GM12865 (cell line): ENCODE data around the gene PSORS1C2.
"Not testable (repeated sequence)": the region's sequence is repeated elsewhere in the genome, so short reads cannot be mapped to it uniquely, and the experiment has no call there.

ENCODE experiments used
- DNase-seq: peaks from one replicate; pipeline ENCODE4 v3.0.0; 2010; ENCODE audit warnings: low read depth
- H3K4me3 ChIP-seq: 2 replicates; pipeline ENCODE4 v1.5.1; 2011; ENCODE audit warnings: mild to moderate bottlenecking, low read depth, low read length, control low read depth
- TF ChIP-seq, protein P1 (sequence below): IDR thresholded peaks from 2 replicates; pipeline ENCODE4 v1.5.1; 2011; ENCODE audit warnings: low read length, control low read depth, low read depth, inconsistent platforms; ENCODE audit not compliant: insufficient read depth; ENCODE audit errors: missing control alignments

Gene PSORS1C2

DNA sequence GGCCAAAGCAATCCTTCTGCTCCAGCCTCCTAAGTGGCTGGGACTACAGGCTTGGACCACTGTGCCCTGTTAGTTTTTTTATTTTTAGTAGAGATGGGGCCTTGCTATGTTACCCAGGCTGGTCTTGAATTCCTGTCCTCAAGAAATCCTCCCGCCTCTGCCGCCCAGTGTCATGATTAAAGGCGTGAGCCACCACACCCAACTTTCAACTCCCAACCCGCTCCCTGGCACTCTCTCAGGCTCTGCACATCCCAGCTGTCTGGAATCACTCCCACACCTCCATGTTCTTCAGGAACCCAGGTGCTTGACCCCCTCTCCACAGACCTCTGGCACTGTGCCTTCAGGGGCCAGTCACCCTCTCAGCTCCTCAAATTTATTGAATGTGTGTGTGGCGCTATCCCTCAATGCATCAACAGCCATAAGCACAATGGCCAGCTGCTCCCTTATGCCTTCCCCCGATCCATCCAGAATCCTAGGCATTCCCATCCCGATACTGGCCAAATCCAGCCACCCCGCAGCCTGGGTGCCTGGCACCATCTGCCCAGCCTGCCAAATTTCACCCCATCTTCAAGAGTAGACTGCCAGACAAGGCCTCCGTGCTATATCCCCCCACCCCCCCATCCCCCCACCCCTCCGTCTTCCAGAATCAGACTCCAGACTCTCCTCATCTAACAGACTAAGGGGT lies 32.3 kb upstream of the PSORS1C2 start:
- H3K4me3 ChIP-seq: no peak overlapping the region
- no peak for DNase-seq
- TF ChIP-seq, protein P1, sequence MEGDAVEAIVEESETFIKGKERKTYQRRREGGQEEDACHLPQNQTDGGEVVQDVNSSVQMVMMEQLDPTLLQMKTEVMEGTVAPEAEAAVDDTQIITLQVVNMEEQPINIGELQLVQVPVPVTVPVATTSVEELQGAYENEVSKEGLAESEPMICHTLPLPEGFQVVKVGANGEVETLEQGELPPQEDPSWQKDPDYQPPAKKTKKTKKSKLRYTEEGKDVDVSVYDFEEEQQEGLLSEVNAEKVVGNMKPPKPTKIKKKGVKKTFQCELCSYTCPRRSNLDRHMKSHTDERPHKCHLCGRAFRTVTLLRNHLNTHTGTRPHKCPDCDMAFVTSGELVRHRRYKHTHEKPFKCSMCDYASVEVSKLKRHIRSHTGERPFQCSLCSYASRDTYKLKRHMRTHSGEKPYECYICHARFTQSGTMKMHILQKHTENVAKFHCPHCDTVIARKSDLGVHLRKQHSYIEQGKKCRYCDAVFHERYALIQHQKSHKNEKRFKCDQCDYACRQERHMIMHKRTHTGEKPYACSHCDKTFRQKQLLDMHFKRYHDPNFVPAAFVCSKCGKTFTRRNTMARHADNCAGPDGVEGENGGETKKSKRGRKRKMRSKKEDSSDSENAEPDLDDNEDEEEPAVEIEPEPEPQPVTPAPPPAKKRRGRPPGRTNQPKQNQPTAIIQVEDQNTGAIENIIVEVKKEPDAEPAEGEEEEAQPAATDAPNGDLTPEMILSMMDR: no peak

- TF ChIP-seq, protein P1: no peak
- DNase-seq: no peak
- H3K4me3 ChIP-seq: no peak within 1 kb of the TSS
Measured at GRCh38 chr6:31170600-31170881, 31.7 kb upstream of the PSORS1C2 start, which contains the start of gene POU5F1. Gene POU5F1, minus strand, starts transcription at chr6:31170682. Its CDS starts 62 bp downstream, at chr6:31170620.

- not testable (repeated sequence) for H3K4me3 ChIP-seq, DNase-seq
Measured at GRCh38 chr6:31169858-31170599, 31.2 kb upstream of the PSORS1C2 start.

- no peak overlapping the region for H3K4me3 ChIP-seq
- TF ChIP-seq, protein P1: no peak
- DNase-seq: no peak
Measured at GRCh38 chr6:31169123-31169857, 30.4 kb upstream of the PSORS1C2 start.

DNA sequence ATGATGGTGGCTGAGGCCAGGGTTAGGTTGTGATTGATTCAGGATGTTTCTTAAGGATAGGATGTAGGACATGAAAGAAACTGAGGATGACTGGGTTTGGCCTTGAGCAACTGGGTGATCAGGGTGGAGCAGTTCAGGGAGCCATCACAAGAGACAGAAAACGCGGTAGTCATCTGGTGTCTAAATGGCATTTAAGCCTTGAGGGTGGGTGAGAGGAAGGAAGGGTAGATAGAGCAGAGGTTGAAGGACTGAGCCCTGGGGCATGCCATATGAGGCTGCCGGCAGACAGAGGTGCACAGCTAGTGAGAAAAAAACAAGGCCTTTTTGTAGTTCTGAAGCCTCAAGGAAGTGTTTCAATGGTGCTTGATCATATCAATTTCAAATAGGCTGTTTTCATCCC lies 29.7 kb upstream of the PSORS1C2 start:
- TF ChIP-seq, protein P1: no peak
- H3K4me3 ChIP-seq: no peak overlapping the region
- no peak for DNase-seq

GRCh38 chr6:31165986-31166385 lies 27.1 kb upstream of the PSORS1C2 start:
- DNase-seq: no peak
- TF ChIP-seq, protein P1: no peak
- H3K4me3 ChIP-seq: no peak overlapping the region

DNA sequence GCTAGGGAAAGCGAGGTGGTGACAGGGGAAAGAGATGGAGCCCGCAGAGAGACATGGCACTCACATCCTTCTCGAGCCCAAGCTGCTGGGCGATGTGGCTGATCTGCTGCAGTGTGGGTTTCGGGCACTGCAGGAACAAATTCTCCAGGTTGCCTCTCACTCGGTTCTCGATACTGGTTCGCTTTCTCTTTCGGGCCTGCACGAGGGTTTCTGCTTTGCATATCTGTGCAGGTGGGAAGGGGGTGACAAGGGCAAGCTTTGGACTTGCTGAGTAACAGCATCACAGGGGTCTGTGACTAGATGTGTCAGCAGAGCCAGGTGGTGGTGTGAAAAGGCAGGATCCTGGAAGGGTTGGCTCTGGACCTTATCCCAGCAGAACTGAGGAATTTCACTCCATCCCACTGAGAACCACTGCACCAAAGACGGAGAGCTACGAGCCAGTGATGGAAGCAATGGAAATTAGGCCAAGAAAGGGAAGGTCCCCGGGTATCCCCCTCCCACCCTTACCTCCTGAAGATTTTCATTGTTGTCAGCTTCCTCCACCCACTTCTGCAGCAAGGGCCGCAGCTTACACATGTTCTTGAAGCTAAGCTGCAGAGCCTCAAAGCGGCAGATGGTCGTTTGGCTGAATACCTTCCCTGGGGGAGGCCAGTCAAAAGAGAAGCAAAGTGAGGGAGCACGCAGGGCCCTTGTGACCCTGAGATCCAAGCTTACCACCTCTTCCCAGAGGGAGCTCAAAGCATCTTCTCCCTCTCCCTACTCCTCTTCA lies 26.4 kb upstream of the PSORS1C2 start:
- peak overlapping the region; percentile 25 for H3K4me3 ChIP-seq
- peak; percentile 88 for DNase-seq

DNA sequence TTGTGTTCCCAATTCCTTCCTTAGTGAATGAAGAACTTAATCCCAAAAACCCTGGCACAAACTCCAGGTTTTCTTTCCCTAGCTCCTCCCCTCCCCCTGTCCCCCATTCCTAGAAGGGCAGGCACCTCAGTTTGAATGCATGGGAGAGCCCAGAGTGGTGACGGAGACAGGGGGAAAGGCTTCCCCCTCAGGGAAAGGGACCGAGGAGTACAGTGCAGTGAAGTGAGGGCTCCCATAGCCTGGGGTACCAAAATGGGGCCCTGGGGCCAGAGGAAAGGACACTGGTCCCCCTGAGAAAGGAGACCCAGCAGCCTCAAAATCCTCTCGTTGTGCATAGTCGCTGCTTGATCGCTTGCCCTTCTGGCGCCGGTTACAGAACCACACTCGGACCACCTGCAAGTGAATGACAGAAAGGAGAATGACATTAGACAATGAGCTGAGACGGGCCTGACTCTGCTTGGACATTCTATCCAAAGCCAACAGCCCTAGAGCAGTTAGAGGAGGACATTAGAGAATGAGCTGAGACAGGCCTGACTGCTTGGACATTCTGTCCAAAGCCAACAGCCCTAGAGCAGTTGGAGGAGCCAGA lies 25.7 kb upstream of the PSORS1C2 start:
- peak overlapping the region; percentile 16 for H3K4me3 ChIP-seq
- DNase-seq: not testable (repeated sequence)
